SK-N-SH (cell line): ENCODE results near the gene MEI4. TPM values are rescaled to one million over a fixed set of nuclear protein-coding genes. Genes with fewer than 3 reads are reported as not detected.

Experiments used
- CTCF ChIA-PET: fragments of 300-600, 350-600 bp; formaldehyde crosslinking; extraction: SDS; loops from one replicate; lab custom pipeline; 2021; lab: Yijun Ruan, JAX
- POLR2A ChIA-PET: fragments of 350-600 bp; sonication (Branson Sonifier 250); formaldehyde crosslinking; extraction: SDS; loops from one replicate; lab custom pipeline; 2020; ENCODE audit warnings: antibody characterized with exemption, inconsistent platforms; lab: Yijun Ruan, JAX
- DNase-seq: peaks from one replicate; pipeline ENCODE4 v3.0.0; 2012
- H2AFZ ChIP-seq: fragments of 200-600 bp; sonication (generic); 2 replicates; pipeline ENCODE4 v1.8.1; 2016; ENCODE audit warnings: antibody characterized with exemption, mild to moderate bottlenecking, low read depth
- H3F3A ChIP-seq: fragments of 200-600 bp; sonication (generic); replicated peaks from 2 replicates; pipeline ENCODE3; 2016; ENCODE audit warnings: antibody characterized with exemption, mild to moderate bottlenecking; ENCODE audit not compliant: insufficient read depth
- H3K27ac ChIP-seq, 2 experiments: fragments of 200-500 bp in 1 of 2; fragments of 200-600 bp in 1 of 2; sonication (Bioruptor generic) in 1 of 2; sonication (generic), shearing (Covaris generic) in 1 of 2; 2 replicates each; pipeline versions ENCODE4 v1.5.1 to v1.6.1; 2014 to 2016; ENCODE audit warnings: low read depth in 2 of 2, inconsistent platforms in 1 of 2, low read length in 1 of 2, mild to moderate bottlenecking in 1 of 2, mixed read lengths in 1 of 2
- H3K27me3 ChIP-seq: fragments of 200-600 bp; sonication (generic), shearing (Covaris generic); 2 replicates; pipeline ENCODE4 v1.6.1; 2016; ENCODE audit warnings: mixed run types; ENCODE audit not compliant: insufficient read depth
- H3K36me3 ChIP-seq, 2 experiments: fragments of 200-500 bp in 1 of 2; fragments of 200-600 bp in 1 of 2; sonication (Bioruptor generic) in 1 of 2; sonication (generic) in 1 of 2; replicated peaks in 1 of 2; 2 replicates each; pipeline versions ENCODE3 to v1.5.1; 2014 to 2016; ENCODE audit warnings: low read length in 1 of 2, mild to moderate bottlenecking in 1 of 2; ENCODE audit not compliant: insufficient read depth in 2 of 2, control insufficient read depth in 1 of 2
- H3K4me1 ChIP-seq, 2 experiments: fragments of 200-500 bp in 1 of 2; fragments of 200-600 bp in 1 of 2; sonication (Bioruptor generic) in 1 of 2; sonication (generic), shearing (Covaris generic) in 1 of 2; 2 replicates each; pipeline versions ENCODE4 v1.5.1 to v1.6.1; 2014 to 2016; ENCODE audit warnings: low read depth in 1 of 2, low read length in 1 of 2, mixed run types in 1 of 2; ENCODE audit not compliant: insufficient read depth in 2 of 2, control insufficient read depth in 1 of 2
- H3K4me2 ChIP-seq: fragments of 200-600 bp; sonication (generic), shearing (Covaris generic); 2 replicates; pipeline ENCODE4 v1.6.1; 2017; ENCODE audit warnings: mixed run types
- H3K4me3 ChIP-seq, 2 experiments: fragments of 200-500 bp in 1 of 2; fragments of 200-600 bp in 1 of 2; sonication (Bioruptor generic) in 1 of 2; sonication (generic), shearing (Covaris generic) in 1 of 2; 2 replicates each; pipeline versions ENCODE4 v1.5.1 to v1.8.1; 2014 to 2016; ENCODE audit warnings: low read depth in 2 of 2, inconsistent platforms in 1 of 2, low read length in 1 of 2, mild to moderate bottlenecking in 1 of 2, mixed read lengths in 1 of 2, moderate library complexity in 1 of 2
- H3K79me2 ChIP-seq: fragments of 200-600 bp; sonication (generic); 2 replicates; pipeline ENCODE4 v1.8.1; 2017; ENCODE audit warnings: mild to moderate bottlenecking; ENCODE audit not compliant: insufficient read depth
- H3K9ac ChIP-seq: fragments of 200-600 bp; sonication (generic); 2 replicates; pipeline ENCODE4 v1.6.1; 2017; ENCODE audit warnings: mixed run types
- H3K9me2 ChIP-seq: fragments of 200-600 bp; sonication (generic); 2 replicates; pipeline ENCODE4 v1.6.1; 2017; ENCODE audit warnings: mixed run types
- H3K9me3 ChIP-seq: fragments of 200-600 bp; sonication (generic); 2 replicates; pipeline ENCODE4 v1.6.1; 2017; ENCODE audit warnings: mixed run types, mild to moderate bottlenecking, moderate library complexity
- H4K20me1 ChIP-seq: fragments of 200-600 bp; sonication (generic); 2 replicates; pipeline ENCODE4 v1.6.1; 2017; ENCODE audit warnings: mild to moderate bottlenecking, mixed run types; ENCODE audit not compliant: insufficient read depth
- CTCF ChIP-seq: fragments of 200-600 bp; sonication (generic); IDR thresholded peaks from 2 replicates; pipeline ENCODE4 v1.6.1; 2017; ENCODE audit warnings: antibody characterized with exemption, mild to moderate bottlenecking, moderate library complexity
- EP300 ChIP-seq, 2 experiments: IDR thresholded peaks; 2 replicates each; pipeline versions ENCODE4 v1.4.0 to v1.6.1; 2012; ENCODE audit warnings: borderline replicate concordance in 1 of 2, low read depth in 1 of 2, low read length in 1 of 2
- FOSL2 ChIP-seq: IDR thresholded peaks from 2 replicates; pipeline ENCODE4 v1.4.0; 2012; ENCODE audit warnings: low read depth, mild to moderate bottlenecking, moderate library complexity, borderline replicate concordance
- FOXM1 ChIP-seq: IDR thresholded peaks from 2 replicates; pipeline ENCODE4 v1.4.0; 2012; ENCODE audit warnings: low read depth, mild to moderate bottlenecking
- GATA2 ChIP-seq: sonication (generic); formaldehyde crosslinking; IDR thresholded peaks from 2 replicates; pipeline ENCODE4 v1.5.0; 2020; ENCODE audit warnings: mild to moderate bottlenecking, missing genetic modification reagents
- MAX ChIP-seq: IDR thresholded peaks from 2 replicates; pipeline ENCODE4 v1.4.0; 2012; ENCODE audit warnings: low read depth
- POLR2AphosphoS5 ChIP-seq: IDR thresholded peaks from 2 replicates; pipeline ENCODE4 v1.6.1; 2012; ENCODE audit warnings: low read depth, low read length
- RAD21 ChIP-seq: IDR thresholded peaks from 2 replicates; pipeline ENCODE4 v1.6.1; 2012; ENCODE audit warnings: mild to moderate bottlenecking, low read length
- SMC3 ChIP-seq: IDR thresholded peaks from 2 replicates; pipeline ENCODE4 v1.6.1; 2012; ENCODE audit warnings: low read depth, low read length, improper control_type of control experiment
- USF1 ChIP-seq: IDR thresholded peaks from 2 replicates; pipeline ENCODE4 v1.4.0; 2012; ENCODE audit warnings: low read depth, borderline replicate concordance
- USF2 ChIP-seq: fragments of 150-350 bp; IDR thresholded peaks from 2 replicates; pipeline ENCODE4 v1.6.1; 2017; ENCODE audit warnings: antibody characterized with exemption, low read length, low read depth, borderline replicate concordance
- YY1 ChIP-seq: IDR thresholded peaks from 2 replicates; pipeline ENCODE4 v1.4.0; 2012; ENCODE audit warnings: low read depth, mild to moderate bottlenecking
- WGBS: methylation state at CpG from one replicate; pipeline ENCODE4 v1.1.6; 2017; ENCODE audit warnings: low lambda C conversion rate; 5-methylcytosine and 5-hydroxymethylcytosine counted together
- polyA plus RNA-seq, 3 experiments: library from polyadenylated mRNA; depleted of rRNA; stranded (reverse); fragments of >200 nt; gene quantifications; 2 replicates each; pipeline ENCODE4 v1.2.3, GENCODE V29; 2012

MEI4 gene
- polyA plus RNA-seq, 1 of the 3 experiments (the other 2 are of a cell fraction) = not detected

- WGBS = 59% methylated on average over 2 of the region's 2 CpGs
- H3K4me1 ChIP-seq = no peaks in the 10 kb centered on the region; a peak in 1 of 4 replicates
- H3K4me3 ChIP-seq = no peak overlapping the region; a peak in 1 of 4 replicates
- no peaks in the 10 kb centered on the region for H3K27me3 ChIP-seq
- no peaks in the 10 kb centered on the region for H4K20me1 ChIP-seq
- CTCF ChIA-PET = no interaction called here
- POLR2A ChIA-PET = no interaction called here
- H3K4me2 ChIP-seq = no peak overlapping the region
- no peaks in the 10 kb centered on the region for H3K36me3 ChIP-seq
- no peaks in the 10 kb centered on the region for H3K9me2 ChIP-seq
- no peak overlapping the region for H2AFZ ChIP-seq
- no peaks in the 10 kb centered on the region for H3K79me2 ChIP-seq
- H3K9ac ChIP-seq = no peak overlapping the region
- H3K9me3 ChIP-seq = no peaks in the 10 kb centered on the region
- no peak for TF ChIP-seq EP300 (IDR thresholded peaks at IDR 0.05; ENCODE audit: borderline replicate concordance in 1 of 2, low read depth in 1 of 2, low read length in 1 of 2)
- TF ChIP-seq SMC3 = no peak
- no peak for TF ChIP-seq MAX
- TF ChIP-seq YY1 = no peak
- TF ChIP-seq CTCF = no peak
- H3K27ac ChIP-seq = no peak overlapping the region; a peak in 1 of 4 replicates
- H3F3A ChIP-seq = no peaks in the 10 kb centered on the region
- no peak for DNase-seq
Observed at GRCh38 chr6:77880501-77880900, 227.7 kb downstream of the MEI4 start.

- CTCF ChIA-PET = no interaction called here
- no peaks in the 10 kb centered on the region; a peak in 1 of 4 replicates for H3K4me1 ChIP-seq
- POLR2A ChIA-PET = no interaction called here
- TF ChIP-seq FOXM1 (no peak), RAD21 (no peak), USF2 (no peak), GATA2 (CRISPR knock-in tag) (no peak), FOSL2 (no peak), POLR2AphosphoS5 (no peak), USF1 (no peak)
- no peak overlapping the region for H3K4me3 ChIP-seq
- no peaks in the 10 kb centered on the region for H3K9me2 ChIP-seq
- H3K9ac ChIP-seq = no peak overlapping the region
- H4K20me1 ChIP-seq = no peaks in the 10 kb centered on the region
- no peaks in the 10 kb centered on the region for H3K79me2 ChIP-seq
- H3K27me3 ChIP-seq = no peaks in the 10 kb centered on the region
- H3F3A ChIP-seq = no peaks in the 10 kb centered on the region
- no peaks in the 10 kb centered on the region for H3K36me3 ChIP-seq
- H3K4me2 ChIP-seq = no peak overlapping the region
- WGBS = 14% methylated on average over 2 of the region's 2 CpGs
- H3K9me3 ChIP-seq = no peaks in the 10 kb centered on the region
- no peak overlapping the region for H2AFZ ChIP-seq
- no peak for DNase-seq
- no peak overlapping the region for H3K27ac ChIP-seq
Observed at GRCh38 chr6:77883851-77884250, 231.0 kb downstream of the MEI4 start.
